Iris pigment epithelial cell (primary cell): Measurements from ENCODE around the gene ATP1B4.
"Not testable (repeated sequence)": the region's sequence is repeated elsewhere in the genome, so short reads cannot be mapped to it uniquely, and the experiment has no call there.

Experiments
- DNase-seq: peaks from one replicate; pipeline ENCODE4 v3.0.0-alpha.2; 2011; ENCODE audit warnings: low read depth

ATP1B4 gene

DNA sequence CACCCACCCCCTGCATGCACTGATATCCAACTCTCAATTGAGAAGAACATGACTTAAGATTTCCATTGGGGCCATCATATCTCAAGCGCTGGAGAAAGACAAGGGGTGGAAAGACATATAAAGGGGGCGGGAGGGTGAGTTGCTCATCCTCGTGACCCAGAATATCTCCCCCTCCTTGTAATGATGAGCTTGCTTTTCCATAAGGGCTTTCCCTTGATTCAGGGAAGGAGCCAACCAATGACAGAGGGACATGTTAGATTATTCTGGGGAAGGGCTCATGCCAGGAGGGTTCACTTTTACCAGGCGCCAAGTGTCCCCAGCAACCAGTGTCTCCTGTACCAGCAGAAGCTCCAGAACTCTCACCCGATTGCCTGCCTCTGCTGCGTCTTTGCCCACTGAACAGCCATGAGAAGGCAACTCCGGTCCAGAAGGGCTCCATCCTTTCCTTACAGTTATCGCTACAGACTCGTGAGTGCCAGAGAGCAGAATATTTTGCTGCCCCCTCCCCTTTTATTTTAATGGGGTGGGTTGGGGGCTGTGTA, at the start of gene ATP1B4:
TSS of gene ATP1B4 (plus strand) at position 326 of the 542 bp plus-strand sequence. CDS start at position 406, 80 bp downstream.
- no peak for DNase-seq

DNA sequence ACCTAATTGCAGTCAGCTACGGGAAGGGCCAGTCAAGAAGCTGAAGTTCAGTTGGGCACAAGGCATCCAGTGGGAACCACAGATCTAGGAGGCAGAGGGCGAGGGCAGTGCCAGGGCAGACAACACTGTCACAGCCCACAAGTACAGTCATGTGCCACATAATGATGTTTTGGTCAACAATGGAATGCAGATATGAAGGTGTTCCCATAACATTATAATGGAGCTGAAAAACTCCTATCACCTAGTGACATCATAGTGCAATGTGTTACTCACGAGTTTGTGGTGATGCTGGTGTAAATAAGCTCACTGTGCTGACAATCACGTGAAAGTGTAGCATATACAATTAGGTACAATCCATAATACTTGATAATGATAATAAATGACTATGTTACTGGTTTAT, 46.1 kb upstream of the ATP1B4 start:
- no peak for DNase-seq

DNA sequence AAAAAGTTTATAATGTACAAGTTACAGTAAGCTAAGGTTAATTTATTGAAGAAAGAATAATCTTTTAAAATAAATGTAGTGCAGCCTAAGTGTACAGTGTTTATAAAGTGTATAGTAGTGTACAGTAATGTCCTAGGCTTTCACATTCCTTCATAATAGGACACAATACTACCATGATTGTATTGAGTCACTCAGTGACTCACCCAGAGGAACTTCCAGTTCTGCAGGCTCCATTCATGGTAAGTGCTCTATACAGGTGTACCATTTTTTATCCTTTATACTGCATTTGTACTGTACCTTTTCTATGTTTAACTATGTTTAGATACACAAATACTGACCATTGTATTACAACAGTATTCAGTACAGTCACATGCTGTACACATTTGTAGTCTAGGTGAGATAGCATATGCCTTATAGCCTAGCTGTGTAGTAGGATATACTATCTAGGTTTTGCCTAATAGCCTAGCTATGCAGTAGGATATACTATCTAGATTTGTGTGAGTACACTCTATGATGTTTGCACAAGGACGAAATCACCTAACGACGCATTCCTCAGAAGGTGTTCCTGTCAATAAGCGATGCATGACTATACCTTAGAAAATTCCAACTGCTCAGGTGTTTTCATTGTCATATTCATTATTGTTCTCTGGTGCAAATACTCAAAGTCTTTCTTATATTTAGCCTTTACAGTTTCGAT, 45.2 kb upstream of the ATP1B4 start:
- DNase-seq = peak; percentile 51

DNA sequence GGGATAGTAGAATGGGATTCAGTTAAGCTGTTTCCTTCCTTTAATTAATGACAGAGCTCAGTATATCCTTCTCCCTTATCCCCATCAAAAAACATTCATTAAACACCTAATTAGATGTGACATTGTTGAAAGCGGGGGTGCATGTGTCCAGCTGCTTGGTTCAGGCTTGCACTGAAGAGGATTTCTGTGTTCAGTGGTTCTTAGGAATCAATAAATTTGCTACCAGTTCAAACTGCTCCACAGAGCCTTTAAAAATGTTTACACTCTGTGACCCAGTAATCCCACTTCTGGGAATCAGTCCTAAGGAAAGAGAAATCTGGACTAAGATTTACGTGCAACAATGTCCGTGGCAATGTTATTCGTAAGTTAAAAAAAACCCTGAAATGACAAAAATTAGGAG, 43.5 kb upstream of the ATP1B4 start:
- no peak for DNase-seq

DNA sequence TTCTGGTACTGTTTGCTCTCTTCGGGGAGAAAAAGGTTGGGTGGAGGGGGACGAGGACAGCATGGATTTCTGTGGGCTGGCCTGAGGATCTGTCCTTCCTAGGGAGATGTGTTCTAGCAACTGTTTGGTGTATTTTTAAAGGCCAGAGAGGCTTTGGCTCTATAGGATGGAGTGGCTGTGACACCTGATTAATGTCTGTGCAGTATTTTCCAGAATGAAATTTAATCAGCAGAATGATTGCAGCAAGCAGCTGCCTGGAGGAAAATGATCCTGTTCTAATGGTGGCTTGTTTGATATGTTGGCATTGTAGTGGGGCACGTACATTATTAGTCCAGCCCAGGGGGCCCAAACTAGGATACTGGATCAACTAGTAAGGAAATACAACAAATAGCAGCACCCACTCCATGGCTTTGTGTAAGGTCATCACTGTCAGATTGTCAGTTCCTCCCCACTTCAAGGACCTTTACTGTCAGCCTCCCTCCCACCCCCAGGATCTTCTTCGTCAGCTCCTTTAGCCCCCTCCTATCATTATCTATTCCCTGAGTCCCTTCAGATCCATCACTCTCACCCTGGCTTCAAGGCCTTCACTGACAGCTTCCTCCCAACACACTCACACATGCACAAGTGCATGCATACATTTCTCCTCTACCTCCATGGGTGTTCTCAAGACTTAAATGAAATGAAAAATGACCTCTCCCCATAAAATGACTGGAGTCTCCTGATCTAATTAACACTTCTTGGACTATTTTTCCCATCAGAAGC, 40.2 kb upstream of the ATP1B4 start:
- DNase-seq = no peak

DNA sequence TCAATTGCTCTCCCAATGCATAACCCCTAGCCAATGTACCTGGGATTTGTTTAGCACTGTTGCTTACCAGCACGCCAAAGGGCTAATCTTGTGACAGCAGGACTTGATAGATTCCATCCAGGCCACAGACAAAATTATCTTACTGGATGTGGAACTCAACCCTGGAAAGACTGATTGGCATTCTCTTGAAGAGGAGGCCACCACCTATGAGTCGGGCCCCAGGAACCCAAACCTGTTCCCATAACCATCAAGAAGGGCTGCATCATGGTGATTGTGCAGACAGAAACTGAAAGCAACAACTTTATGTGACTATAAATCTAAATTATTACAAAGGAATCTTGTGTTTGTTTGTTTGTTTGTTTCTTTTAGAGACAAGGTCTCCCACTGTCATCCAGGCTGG, 30.8 kb upstream of the ATP1B4 start:
- no peak for DNase-seq

DNA sequence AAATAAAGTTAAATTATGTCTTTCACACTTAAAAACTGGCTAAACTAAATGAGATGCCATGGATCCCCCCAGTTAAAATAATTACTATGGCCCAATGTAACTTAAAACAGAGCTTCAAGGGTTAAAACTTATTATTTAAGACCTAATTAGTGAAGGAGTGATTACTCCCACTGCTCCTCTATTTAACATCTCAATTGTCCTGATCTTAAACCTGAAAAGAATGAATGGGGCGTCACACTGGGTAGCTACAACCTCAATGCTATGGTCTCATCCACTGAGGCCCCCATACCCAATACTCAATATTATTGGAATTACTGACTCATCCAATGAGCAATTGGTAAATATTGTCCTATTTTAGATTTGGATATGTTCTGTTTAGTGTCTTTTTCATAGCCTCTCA, 29.5 kb upstream of the ATP1B4 start:
- no peak for DNase-seq

DNA sequence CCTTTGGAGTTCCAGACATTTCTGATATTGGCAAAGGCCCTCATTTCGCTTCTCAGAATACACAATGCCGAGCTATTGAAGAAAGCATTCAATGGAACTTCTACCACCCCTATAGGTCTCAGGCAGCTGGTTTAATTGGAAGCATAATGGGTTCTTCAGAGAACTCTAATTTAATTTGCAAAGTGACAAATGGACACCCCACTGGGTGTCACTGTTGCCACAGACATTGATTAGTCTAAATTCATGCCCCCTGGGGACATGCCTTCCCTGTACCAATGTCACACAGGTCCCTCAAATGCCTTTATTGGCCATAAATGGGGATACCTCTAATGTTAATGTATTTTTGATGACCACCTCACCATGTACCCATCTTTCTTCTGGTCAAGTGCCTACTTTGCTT, 27.7 kb upstream of the ATP1B4 start:
- no peak for DNase-seq

DNA sequence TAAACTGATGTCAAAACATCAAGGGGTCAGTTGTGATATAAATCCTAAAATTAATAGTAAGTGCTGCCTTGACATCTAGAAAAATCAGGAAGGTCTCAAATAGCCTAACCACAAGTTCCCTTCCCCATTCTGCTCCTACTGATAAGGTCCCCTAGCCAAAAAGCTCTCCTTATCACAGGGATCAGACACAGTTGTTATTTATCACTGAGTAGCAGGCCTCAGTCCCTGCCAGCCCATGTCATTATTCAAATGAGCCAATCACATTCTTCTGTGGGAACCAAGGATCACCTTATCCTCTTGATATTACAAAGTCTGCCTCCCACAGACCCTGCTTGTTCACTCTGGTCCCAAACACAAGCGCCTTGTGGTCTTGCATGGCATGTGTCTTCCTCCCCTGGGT, 27.3 kb upstream of the ATP1B4 start:
- no peak for DNase-seq

DNA sequence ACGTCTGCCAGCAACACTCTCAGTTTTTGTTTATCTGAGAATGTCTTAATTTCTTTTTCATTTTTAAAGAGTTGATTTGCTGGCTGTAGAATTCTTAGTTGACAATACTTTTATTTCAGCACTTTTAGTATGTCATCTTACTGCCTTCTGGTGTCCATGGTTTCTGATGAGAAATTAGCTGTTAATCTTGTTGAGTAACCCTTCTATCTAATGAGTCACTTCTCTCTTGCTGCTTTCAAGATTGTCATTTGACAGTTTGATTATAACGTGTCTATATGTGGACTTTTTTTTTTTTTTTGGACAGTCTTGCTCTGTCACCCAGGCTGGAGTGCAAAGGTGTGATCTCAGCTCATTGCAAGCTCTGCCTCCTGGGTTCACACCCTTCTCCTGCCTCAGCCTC, 26.6 kb upstream of the ATP1B4 start:
- no peak for DNase-seq

DNA sequence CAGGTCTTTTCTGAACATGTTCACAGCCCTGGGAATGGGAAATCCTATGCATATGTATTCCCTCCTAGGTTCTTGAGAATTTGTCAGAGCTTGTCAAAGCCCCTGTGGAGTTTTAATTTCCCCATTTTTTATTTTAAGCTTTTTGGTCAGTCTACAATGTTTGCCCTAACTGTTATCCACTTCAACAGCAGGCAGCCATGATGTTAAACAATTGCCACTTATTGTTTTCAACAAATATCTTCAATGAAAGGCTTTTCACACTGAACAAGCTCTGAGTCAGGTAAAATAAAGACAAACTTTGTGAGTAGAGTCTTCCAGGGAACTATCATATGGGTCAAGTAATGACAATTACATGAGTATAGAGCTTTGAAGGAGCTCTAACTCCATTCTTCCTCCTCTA, 25.0 kb upstream of the ATP1B4 start:
- no peak for DNase-seq

DNA sequence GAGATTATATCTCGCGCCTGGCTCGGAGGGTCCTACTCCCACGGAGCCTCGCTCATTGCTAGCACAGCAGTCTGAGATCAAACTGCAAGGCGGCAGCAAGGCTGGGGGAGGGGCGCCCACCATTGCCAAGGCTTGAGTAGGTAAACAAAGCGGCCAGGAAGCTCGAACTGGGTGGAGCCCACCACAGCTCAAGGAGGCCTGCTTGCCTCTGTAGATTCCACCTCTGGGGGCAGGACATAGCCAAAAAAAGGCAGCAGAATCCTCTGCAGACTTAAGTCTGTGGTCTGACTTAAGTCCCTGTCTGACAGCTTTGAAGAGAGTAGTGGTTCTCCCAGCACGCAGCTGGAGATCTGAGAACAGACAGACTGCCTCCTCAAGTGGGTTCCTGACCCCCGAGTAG, 17.3 kb upstream of the ATP1B4 start:
- not testable (repeated sequence) for DNase-seq

DNA sequence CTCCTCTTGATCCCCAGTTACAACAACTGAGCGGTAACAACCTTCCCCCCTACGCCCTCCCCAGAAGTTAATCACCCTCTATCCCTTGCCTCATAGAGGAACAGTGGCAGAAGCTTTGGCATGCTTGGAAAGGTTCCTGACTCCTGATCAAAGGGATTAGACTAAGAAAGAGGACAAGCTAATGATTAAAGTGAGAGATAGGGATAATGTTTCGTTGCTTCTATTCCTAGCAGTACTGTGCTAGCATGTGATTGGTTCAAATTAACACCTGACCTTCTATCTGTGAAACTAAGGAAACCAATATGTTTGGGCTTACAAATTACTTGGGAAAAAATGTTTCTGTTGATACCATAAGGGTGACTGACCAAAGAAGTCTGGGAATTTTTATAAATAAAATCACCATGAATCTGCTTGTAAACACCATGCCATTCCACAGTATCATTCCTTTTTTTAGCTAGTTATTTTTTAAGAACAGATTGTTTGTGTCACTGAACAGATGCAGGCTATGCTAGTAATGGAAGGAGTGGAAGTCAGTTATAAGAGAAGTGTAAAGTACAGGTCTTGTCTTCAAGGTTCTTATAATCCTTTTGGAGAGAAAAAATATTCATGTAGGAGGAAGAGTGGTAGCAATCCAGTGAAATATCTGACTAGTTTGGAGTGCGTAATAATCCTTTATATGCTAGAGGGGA, 11.3 kb upstream of the ATP1B4 start:
- DNase-seq = no peak

DNA sequence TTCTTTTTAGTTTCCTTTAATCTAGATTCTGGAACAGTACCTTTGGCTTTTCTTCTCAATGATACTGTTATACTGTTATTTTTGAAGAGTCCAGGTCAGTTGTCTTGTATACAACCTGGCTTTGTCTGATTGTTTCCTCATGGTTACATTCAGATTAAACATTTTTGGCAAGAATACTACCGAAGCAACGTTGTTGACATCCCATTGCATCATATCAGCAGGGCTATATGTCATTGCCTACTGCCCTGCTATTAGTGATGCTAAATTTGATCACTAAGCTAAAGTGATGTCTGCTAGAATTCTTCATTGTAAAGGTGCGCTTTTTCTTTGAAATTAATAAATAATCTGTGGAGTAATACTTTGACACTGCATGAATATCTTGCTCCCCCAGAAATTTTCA, 5.8 kb upstream of the ATP1B4 start:
- DNase-seq = no peak

DNA sequence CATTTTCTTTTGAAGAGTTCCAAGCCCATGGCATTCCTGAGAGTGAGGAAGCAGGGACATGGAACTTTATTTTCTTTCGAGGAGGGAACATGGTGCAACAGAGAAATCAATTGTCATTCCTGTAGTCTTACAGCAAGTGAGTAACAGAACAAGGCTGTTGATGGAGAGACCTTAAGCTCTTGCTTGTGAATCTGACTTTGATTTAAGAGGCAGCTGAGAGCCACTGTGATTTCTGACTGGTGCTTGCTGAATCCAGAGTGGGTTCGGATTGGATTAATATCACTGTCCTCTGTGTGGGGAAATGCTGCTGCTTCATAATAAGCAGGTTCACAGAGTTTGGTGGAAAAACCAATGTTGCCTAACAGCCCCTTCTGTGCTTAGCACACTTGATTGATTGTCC, 4.7 kb upstream of the ATP1B4 start:
- no peak for DNase-seq

DNA sequence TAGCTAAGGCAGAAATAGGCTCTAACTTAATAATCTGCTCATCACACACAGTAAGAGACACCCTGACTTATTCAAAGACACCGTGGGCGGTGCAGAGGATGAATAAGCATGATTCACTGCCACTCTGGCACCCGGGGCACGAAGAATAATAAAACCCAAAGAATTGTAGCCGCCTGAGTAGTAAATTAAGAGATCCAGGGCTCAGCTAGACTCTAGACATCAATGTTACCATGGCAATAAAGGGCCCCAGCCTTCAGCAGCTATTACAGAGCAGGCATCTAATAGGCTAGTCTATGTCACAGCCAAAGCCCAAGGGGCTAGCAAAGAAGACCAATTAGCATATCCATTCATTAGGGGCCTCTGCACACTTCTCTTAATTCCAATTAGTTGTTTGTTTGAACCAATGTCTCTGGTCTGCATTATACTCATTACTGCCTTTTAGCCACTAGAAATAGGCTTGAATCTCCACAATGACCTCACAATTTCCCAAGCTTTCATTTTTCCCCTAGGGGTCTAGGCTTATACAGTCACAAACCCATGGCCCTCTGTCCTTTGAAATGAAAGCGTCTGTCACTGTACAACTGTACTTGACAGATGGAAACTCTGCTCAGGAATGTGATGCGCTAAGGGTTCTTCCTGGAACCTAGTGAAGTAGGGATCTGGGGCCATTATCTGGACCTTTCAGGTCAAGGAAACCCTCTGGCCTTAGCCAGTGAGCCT, 3.0 kb upstream of the ATP1B4 start:
- DNase-seq = peak; percentile 13

DNA sequence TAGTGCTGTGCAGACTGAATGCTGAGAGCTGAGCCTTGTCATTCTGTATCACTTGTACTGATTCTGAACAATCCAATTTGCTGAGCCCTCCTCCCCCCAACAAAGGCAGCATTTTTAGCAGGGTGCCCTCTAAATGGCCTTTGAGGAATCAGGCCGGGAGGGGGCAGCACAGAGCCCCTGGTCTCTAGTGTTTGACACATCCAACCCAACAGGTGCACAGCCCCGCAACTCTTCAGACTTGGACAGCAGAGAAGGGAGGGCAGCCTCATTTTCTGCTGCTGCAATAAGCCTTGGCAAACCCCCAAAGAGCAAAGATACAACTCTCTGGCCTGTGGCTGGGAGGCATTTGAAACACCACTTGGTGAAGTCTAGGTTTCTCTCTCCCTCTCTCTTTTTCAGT, 3.4 kb downstream of the ATP1B4 start:
- DNase-seq = peak; percentile 8

DNA sequence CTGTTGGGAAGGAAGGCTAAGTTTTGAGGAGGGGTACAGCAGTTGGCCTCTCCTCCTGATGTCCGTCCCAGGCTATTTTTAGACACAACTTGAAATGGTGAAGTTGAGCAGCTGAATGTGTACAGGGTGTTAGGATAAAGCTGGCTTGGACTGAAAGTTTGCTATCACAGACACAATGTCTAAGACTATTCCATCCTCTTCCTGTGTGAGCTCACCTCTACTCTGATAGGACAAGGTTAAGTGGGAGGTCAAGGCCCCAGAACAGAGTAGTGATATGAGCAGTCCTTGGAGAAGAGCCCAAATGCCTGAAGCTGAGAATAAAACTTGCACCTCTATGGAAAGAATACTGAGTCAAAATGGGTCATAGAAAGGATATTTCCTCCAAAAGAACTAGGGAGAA, 4.1 kb downstream of the ATP1B4 start:
- DNase-seq = no peak

DNA sequence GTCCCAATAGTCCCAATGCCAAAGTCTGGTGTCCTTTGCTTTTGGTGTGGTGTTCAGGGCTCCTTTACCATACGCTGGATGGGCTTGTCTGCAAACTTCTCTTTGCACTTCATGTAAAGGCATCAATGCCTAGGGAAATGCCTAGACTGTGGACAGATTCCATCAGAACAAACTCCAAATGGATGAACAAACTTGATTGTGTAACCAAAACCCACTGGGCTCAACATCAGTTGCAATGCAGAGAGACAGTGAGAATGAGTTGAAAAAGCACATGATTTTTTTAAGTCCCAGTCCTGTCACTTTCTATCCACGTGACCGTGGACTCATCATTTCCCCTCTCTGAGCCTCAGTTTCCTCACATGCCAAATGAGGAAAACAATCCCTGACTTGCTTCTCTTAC, 4.9 kb downstream of the ATP1B4 start:
- DNase-seq = no peak

DNA sequence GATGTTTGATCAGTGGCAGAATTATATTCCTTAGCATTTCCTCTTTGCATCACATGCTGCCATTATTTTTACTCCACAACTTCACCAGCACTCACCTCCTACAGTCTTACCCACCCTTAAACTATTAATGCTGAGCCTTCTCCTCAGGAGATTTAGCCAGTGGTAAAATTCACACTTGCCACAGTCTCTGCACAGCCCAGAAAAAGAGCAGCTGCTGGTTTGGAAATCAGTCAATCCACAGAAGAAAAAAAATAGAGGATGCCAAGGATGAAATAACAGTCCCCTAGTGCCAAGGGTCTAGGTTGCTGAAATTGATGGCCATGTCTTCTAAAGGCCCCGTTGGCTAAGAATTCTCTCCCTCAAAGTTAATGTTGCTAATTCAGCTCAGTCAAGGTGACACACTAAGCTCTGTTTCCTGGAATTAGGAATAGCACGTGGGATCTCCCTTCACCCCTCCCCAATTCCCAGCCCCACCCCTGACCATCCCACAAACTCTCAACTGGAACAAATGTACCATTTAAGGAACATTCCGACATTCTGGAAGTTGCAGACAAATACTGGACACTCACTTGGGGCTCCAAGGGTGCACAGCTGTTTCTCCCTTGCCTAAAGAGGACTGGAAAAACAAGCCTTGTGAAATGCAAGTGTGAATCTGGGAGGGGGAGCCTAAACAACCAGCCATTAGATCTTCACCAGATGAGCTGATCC, 5.7 kb downstream of the ATP1B4 start:
- no peak for DNase-seq

DNA sequence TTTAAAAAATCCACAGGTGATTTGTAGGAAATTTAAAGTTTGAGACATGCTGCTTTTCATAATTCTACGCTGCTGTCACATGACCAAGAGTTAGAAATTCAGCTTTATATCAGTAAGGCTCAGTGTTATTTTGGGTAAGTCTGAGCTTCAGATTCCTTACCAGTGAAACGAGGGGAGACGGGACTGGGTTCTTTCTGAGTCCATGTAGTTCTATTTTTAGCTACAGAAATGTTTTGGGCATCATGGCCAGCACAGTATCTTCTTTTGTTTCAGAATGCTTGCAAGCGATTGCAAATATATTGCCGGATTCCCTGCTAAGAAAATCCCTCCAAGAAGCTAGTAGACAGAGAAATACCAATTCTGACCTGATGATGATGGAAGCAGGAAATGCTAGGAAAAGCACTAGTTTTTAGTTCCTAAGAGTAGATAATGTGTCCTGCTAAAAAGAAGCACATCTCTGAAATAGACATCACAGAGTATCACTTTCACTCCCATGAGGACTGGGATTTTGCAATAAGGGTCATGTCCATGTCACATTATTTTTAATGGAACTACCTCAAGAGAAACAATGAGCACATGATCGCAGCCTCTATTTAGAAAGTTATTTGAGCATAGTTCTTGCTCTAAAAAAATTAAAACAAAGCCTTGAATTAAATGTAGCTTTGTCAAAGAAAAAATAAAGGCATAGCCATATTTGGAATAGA, 10.9 kb downstream of the ATP1B4 start:
- DNase-seq = no peak
